Stimulated activated CD8-positive, alpha-beta memory T cell treated with anti-CD3 and anti-CD28 coated beads, Interleukin-7, amount 100 ng/mL, for 4 hours (primary cell): Measurements from ENCODE around the gene QKI.
A peak's percentile ranks its signal among the peaks of the same experiment; 100 is the strongest.

Experiments used
- DNase-seq, 2 donors: peaks; one replicate each; pipeline ENCODE4 v3.0.0-alpha.2; 2020; ENCODE audit warnings: low read depth in 2 of 2

The QKI gene

DNA sequence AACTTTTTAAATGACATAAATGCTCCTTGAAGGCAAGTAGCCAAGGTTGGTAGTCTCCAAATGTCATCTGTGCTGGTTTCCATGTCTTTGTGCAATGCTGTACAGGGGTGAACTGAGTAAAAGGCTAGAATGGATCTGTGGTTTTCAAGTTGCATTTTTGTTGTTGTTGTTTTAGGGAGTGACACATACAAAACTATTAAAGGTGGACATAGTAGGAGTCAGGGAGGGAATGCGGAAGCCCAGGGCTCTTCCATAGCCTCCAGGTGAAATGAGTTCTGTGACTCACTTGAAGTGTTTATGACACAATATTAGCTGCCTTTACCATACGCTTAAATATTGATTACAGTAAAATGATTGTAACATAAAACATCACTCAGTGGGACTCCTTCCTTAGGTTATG is 22.5 kb upstream of the QKI start:
- DNase-seq = no peak

DNA sequence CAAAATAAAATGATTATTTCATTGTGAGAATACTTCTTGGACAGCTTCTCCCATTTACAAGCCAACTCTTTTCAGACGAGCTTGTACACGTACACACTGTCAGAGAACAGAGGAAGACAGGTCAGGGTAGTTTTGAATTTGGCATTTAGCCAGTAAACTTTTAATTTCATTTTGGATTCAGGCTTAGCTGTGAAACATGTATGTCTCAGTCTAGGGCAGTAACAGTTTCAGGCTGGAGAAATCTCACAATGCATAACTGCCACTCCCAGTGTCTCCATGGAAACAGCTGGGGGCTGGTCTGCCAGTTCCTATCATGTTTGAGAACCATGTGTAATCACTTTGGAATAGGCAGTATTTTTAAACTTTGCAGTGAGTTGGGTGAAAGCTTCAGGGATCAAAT is 22.0 kb upstream of the QKI start:
- no peak for DNase-seq

DNA sequence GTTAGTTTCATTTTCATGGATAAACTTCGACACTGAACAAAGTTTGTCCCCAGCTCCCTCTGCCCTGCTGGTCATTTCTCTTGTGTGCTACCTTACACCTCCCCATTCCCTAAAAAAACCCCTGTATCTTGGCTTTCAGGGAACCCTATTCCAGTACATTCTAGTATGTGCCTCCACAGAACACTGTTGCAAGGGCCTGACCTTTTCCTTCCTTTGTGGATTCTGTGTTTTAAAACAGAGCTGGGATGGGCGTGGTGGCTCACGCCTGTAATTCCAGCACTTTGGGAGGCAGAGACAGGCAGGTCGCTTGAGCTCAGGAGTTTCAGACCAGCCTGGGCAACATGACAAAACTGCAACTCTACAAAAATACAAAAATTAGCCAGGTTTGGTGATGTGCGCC is 20.6 kb upstream of the QKI start:
- DNase-seq = no peak

DNA sequence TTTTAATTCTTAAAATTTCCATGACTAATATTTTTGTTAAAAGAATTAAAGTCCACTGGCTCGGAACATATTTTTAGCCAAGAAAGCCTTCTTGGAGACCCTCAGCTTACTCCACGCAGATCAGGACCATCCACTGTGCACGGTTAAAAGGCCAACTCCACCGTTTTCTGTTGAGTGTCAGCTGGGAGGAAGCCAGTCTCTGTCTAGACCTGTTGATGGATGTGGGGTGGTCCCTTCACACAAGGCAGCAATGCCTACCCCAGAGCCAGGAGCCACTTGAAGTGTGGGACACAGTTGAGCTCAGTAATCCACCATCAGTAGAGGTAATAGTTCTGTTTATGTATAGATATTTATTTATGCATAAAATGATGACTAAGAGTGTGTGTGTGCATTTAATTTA is 19.9 kb upstream of the QKI start:
- DNase-seq = no peak

- no peak for DNase-seq
Observed at GRCh38 chr6:163395122-163395830, 19.2 kb upstream of the QKI start.

DNA sequence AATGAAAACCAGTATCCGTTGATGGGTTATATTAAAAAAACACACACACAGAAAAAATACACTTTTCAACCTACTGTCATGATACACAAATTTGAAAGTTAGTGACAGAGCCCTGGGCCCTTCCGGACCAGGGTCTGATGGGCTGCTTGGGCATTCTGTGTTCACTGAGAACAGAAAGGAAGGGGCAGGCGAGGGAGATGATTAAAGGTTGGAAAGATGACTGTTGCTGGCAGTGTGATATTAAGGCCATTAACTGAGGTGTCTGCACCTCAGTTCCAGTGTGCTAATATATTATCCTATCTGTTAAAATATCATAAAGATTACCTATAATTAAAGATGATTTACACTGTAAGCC is 18.7 kb upstream of the QKI start:
- no peak for DNase-seq

GRCh38 chr6:163397326-163397725 is 17.2 kb upstream of the QKI start:
- DNase-seq = no peak

- no peak for DNase-seq
Observed at GRCh38 chr6:163398115-163398514, 16.4 kb upstream of the QKI start.

DNA sequence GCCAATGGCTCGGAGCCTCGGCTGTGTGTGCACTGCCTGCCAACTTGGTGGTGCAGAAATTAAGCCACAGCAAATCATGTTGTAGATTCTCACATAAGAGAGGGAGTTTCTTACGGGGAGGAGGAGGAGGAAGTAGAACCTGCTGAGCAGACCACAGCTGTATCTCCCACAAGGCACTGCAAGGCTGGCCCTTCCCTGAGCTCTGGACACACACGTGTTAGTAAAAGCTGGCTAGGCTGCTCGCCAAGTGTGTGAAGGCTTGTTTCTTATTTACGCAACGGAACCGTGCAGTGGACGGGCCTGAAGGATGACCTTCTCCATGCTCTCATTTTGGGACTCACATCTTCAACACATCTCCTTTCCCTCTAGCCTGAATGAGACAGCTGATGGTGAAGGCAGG is 15.7 kb upstream of the QKI start:
- DNase-seq = no peak

- no peak for DNase-seq
Observed at GRCh38 chr6:163400509-163400908, 14.0 kb upstream of the QKI start.

DNA sequence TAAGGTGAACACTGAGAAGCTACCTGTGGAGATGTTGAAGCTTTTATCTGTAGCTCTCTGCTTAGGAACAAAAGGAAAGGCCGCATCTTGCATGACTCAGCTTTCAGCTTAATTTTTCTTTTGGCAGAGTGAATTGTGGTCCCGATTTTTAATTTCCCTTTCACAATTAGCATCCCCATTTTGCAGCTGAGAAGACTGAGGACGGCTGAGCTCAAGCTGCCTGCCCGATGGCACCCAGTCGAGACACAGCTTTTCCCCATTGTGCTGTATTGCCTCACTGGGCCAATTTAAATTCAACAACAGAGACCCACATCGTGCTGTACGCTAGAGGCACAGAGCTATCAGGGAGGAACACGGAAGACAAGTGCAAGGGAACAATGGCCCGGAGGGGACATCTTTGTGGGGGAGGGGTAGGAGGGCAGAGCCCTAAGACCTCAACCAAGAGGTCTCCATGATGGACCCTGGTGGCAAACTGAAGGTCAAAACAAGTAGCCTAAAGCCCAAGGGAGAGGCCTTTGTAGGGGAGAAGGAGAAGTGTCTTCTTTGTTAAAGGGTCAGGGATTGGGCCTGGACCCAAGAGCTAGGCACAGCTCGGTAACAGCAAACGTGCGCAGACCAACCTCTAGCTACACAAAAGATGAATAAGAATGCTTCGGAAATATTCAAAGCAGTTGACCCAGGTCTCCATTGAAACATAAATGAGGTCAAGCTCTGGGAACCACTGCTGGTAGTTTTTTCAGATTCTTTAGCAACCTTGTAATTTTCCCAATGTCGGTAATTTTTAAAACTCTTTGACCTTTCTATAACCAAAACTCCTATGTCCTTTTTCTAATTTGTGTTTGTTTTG is 13.3 kb upstream of the QKI start:
- DNase-seq = no peak

DNA sequence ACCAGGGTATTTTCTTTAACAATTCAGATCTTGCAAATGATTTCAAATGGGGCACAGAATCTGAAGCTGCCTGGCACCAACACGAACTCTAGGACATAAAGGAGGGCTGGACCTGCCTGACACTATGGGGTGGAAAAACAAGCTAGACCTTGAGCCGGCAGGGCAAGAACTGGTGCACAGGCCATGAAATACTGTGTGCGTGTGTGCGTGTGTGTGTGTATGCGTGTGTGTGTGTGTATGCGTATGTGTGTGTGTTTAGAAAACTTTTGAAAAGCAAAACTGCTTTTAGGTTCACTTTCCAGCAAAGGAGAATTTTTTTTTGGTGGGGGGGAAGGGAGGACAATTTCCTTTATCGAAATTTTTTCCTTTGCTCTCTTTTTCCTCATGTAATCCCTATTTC is 11.9 kb upstream of the QKI start:
- DNase-seq = no peak

DNA sequence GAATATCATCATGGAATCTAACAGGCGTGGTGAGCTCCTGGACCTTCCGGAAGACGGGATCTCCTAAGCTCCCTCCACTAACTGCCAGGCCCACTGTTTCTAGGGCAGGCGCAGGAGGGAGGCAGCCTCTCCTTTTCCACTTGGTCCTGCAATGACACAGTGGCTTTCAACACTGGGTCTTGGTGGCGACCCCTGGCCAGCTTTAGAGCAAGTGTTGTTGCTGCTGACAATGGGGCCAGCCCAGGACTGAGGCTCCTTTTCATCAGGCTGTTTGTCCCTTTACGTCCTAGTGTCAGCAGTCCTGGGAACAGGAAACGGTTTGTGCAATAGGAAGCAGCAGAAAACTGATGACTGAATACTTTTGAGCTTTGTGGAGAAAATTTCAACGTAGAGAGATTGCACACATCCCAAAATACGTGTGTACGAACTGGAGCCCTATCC is 9.7 kb upstream of the QKI start:
- DNase-seq = no peak

GRCh38 chr6:163405412-163406309 is 8.9 kb upstream of the QKI start:
- DNase-seq = no peak

GRCh38 chr6:163406366-163406765 is 8.2 kb upstream of the QKI start:
- DNase-seq = no peak

GRCh38 chr6:163406830-163407229 is 7.7 kb upstream of the QKI start:
- no peak for DNase-seq

- DNase-seq = no peak
Observed at GRCh38 chr6:163408352-163408991, 6.0 kb upstream of the QKI start.

DNA sequence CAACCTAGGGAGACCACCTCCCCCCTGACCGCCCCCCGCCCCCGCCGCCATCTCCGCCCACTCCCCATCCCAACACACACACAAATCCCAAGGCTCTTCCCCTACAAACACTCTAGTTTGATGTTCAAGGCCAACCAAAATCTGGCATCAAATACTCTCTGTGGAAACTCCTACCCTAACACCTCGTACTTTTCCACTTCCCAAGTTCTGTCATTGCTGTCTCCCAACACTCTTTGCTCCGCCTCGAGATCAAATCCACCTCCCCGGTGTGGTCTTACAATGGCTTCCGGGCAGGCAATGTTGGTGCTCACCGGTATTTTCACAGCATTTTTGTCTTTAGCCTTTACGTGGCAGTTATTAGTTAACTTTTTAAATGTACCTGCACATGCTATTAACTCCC is 4.8 kb upstream of the QKI start:
- no peak for DNase-seq

GRCh38 chr6:163412341-163412740 is 2.2 kb upstream of the QKI start:
- no peak for DNase-seq

- no peak for DNase-seq
Observed at GRCh38 chr6:163412801-163413344, 1.6 kb upstream of the QKI start.

GRCh38 chr6:163413345-163414116 is 987 bp upstream of the QKI start:
- peak; percentile 73 to 86 for DNase-seq
